ENCODE results near the gene COL20A1. TPM values are rescaled to one million over a fixed set of nuclear protein-coding genes. Genes with fewer than 3 reads are reported as not detected.

COL20A1 gene
- total and polyA plus RNA-seq, 4 donors, result 0.06 to 0.09 TPM; not detected in 2

DNA sequence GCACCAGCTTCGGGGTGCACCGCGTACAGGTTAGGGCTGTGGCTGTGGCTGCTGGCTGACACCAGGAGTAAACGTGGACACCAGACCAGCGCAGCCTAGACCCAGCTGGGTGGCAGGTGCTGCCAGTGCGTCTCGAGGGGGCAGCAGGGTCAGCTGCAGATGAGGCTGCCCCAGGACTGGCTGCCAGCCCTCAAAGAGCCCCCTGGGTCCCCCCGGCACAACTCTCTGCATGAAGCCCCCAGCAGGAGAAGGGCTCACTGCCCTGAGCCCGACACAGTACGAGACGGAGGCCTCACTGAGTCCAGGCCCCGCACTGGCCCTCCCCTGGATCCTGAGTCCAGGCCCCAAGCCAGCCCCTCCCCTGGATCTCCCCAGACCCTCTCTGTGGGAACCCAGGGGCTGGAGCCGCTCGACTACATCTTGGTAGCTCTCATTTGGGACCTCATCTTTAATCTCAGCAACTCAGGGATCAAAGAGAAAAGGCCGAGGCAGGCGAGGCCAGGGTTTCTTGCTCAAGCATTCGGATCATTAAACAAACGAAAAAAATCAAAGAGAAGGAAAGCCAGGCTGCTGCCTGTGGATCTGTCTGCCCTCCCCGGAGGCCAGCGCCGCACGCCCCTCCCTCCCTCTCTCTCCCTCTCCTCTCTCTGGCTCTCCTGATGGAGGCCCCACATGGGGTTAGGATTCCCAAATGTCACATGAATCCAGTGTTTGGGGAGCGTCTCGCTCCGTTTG lies 31.8 kb upstream of the COL20A1 start:
- H3K4me1 ChIP-seq (ENCODE audit: control insufficient read depth in 5 of 5, insufficient read depth in 5 of 5, low read length in 5 of 5), result peaks cover 0 to 72% (median 32%) of the 10 kb centered on the region in 5 donors
- H3K4me3 ChIP-seq, result no peak overlapping the region
- no peak overlapping the region for H3K27ac ChIP-seq (ENCODE audit: low read depth in 1 of 2, low read length in 1 of 2)
- DNase-seq (peak; percentile 91 to 95 (median 92)), ATAC-seq (ENCODE audit: insufficient read depth, low FRiP score) (no peak)
- 45 to 51% methylated on average over 22 to 25 of the region's 25 CpGs for WGBS, 2 donors
- TF ChIP-seq, protein P1, sequence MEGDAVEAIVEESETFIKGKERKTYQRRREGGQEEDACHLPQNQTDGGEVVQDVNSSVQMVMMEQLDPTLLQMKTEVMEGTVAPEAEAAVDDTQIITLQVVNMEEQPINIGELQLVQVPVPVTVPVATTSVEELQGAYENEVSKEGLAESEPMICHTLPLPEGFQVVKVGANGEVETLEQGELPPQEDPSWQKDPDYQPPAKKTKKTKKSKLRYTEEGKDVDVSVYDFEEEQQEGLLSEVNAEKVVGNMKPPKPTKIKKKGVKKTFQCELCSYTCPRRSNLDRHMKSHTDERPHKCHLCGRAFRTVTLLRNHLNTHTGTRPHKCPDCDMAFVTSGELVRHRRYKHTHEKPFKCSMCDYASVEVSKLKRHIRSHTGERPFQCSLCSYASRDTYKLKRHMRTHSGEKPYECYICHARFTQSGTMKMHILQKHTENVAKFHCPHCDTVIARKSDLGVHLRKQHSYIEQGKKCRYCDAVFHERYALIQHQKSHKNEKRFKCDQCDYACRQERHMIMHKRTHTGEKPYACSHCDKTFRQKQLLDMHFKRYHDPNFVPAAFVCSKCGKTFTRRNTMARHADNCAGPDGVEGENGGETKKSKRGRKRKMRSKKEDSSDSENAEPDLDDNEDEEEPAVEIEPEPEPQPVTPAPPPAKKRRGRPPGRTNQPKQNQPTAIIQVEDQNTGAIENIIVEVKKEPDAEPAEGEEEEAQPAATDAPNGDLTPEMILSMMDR (IDR thresholded peaks at IDR 0.05; ENCODE audit: control extremely low read depth, extremely low read depth), result no peak
- H3K9me3 ChIP-seq (ENCODE audit: control insufficient read depth in 4 of 4, insufficient read depth in 3 of 4, low read length in 3 of 4), result peaks cover 0 to 4% (median 0%) of the 10 kb centered on the region in 4 donors
- peaks cover 0 to 7% (median 7%) of the 10 kb centered on the region in 3 donors for H3K27me3 ChIP-seq (ENCODE audit: control insufficient read depth in 3 of 3, insufficient read depth in 3 of 3, low read length in 2 of 3)
- no peak overlapping the region for H3K9ac ChIP-seq (ENCODE audit: insufficient read depth in 1 of 2, low read length in 2 of 2)
- no peaks in the 10 kb centered on the region for H3K36me3 ChIP-seq (ENCODE audit: control insufficient read depth in 4 of 4, insufficient read depth in 4 of 4, low read length in 4 of 4)

DNA sequence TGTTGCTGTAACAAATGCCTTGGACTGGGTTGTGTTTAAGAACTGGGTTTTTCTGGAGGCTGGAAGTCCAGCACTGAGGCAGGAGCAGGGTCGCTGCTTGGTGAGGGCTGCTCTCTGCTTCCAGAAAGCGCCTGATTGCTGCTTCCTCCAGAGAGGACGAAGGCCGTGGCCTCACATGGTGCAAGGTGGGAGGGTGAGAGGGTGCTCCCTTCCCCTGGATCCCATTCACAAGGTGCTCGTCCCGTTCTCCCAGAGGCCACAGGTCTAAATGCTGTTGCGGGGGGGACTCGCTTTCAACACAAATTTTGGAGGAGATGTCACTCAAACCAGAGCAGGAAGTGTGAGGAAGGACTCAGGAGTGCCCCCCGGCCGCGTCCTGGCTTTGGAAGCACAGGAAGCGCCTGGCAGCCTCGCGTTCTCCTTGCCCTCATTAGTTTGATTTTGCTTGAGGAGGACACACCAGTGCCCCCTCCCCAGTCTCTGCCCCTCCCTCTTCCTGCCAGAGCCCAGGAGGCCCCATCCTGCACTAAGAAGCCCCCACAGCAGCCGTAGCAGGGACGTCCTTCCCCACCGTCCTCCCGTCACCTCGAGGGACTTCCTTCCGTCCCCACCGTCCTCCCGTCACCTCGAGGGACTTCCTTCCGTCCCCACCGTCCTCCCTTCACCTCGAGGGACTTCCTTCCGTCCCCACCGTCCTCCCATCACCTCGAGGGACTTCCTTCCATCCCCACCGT lies 31.0 kb upstream of the COL20A1 start:
- WGBS, 2 donors, result 21% methylated on average over 30 of the region's 30 CpGs
- ATAC-seq (ENCODE audit: insufficient read depth, low FRiP score), result no peak

GRCh38 chr20:63262836-63263235 lies 30.1 kb upstream of the COL20A1 start:
- peaks cover 0 to 7% (median 2%) of the 10 kb centered on the region in 3 donors for H3K27me3 ChIP-seq (ENCODE audit: control insufficient read depth in 3 of 3, insufficient read depth in 3 of 3, low read length in 2 of 3)
- whole genome bisulfite sequencing, 2 donors, result 83 to 88% methylated on average over 9 of the region's 9 CpGs
- H3K4me3 ChIP-seq, result no peak overlapping the region
- peaks cover 0 to 2% (median 0%) of the 10 kb centered on the region in 4 donors for H3K9me3 ChIP-seq (ENCODE audit: control insufficient read depth in 4 of 4, insufficient read depth in 3 of 4, low read length in 3 of 4)
- ATAC-seq (ENCODE audit: insufficient read depth, low FRiP score) (no peak), DNase-seq (no peak)
- no peak overlapping the region for H3K9ac ChIP-seq (ENCODE audit: insufficient read depth in 1 of 2, low read length in 2 of 2)
- H3K4me1 ChIP-seq (ENCODE audit: control insufficient read depth in 5 of 5, insufficient read depth in 5 of 5, low read length in 5 of 5), result peaks cover 0 to 70% (median 28%) of the 10 kb centered on the region in 5 donors
- TF ChIP-seq, protein P1 (IDR thresholded peaks at IDR 0.05; ENCODE audit: control extremely low read depth, extremely low read depth), result no peak
- H3K36me3 ChIP-seq (ENCODE audit: control insufficient read depth in 4 of 4, insufficient read depth in 4 of 4, low read length in 4 of 4), result no peaks in the 10 kb centered on the region
- no peak overlapping the region for H3K27ac ChIP-seq (ENCODE audit: low read depth in 1 of 2, low read length in 1 of 2)

More for the DNA sequence above, 31.0 kb upstream of the COL20A1 start:
- H3K27me3 ChIP-seq (ENCODE audit: control insufficient read depth in 3 of 3, insufficient read depth in 3 of 3, low read length in 2 of 3), result peaks cover 0 to 7% (median 3%) of the 10 kb centered on the region in 3 donors
- TF ChIP-seq, protein P1 (IDR thresholded peaks at IDR 0.05; ENCODE audit: control extremely low read depth, extremely low read depth), result no peak
- no peak overlapping the region for H3K4me3 ChIP-seq
- H3K4me1 ChIP-seq (ENCODE audit: control insufficient read depth in 5 of 5, insufficient read depth in 5 of 5, low read length in 5 of 5), result peaks cover 0 to 74% (median 31%) of the 10 kb centered on the region in 5 donors
- H3K27ac ChIP-seq (ENCODE audit: low read depth in 1 of 2, low read length in 1 of 2), result no peak overlapping the region
- H3K9ac ChIP-seq (ENCODE audit: insufficient read depth in 1 of 2, low read length in 2 of 2), result no peak overlapping the region
- H3K36me3 ChIP-seq (ENCODE audit: control insufficient read depth in 4 of 4, insufficient read depth in 4 of 4, low read length in 4 of 4), result no peaks in the 10 kb centered on the region
- no peak for DNase-seq
- peaks cover 0 to 4% (median 0%) of the 10 kb centered on the region in 4 donors for H3K9me3 ChIP-seq (ENCODE audit: control insufficient read depth in 4 of 4, insufficient read depth in 3 of 4, low read length in 3 of 4)
